ENCODE measurements around the gene ZNF451.

DNA sequence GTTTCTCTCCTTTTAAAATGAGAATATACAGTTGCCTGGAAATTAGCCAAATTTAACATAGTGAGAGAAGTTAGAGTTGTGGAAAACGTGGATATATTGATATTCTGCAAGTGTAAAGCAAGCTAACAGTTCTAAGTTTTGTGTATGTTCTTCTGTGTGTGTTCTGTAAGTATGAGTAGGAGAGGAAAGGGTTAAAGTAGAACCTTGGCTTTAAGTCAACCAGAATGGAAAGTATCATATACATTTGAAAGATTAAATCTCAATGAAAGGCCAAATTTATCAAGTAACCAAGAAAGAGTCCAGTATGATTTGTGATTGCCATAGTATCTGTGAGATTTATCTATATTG lies 52.2 kb downstream of the ZNF451 start:
- TF ChIP-seq CTCF (conservative IDR thresholded peaks at IDR 0.05), result no peak
- no peak for TF ChIP-seq EZH2 (IDR thresholded peaks at IDR 0.05; ENCODE audit: low read depth)
